Measurements from ENCODE around the gene ISG20L2. TPM values are rescaled to one million over a fixed set of nuclear protein-coding genes. Genes with fewer than 3 reads are reported as not detected.

The ISG20L2 gene
- polyA plus RNA-seq, 1 donor from 2014 or later, result 39.7 TPM

GRCh38 chr1:156682166-156682890, 46.2 kb downstream of the ISG20L2 start:
- no peak overlapping the region for H3K4me3 Mint-ChIP-seq
- no peaks in the 10 kb centered on the region for H3K36me3 Mint-ChIP-seq
- H3K27me3 Mint-ChIP-seq, result peaks cover 52% of the 10 kb centered on the region
- H3K4me1 Mint-ChIP-seq, result peaks cover 10 to 22% (median 11%) of the 10 kb centered on the region in 3 donors
- no peaks in the 10 kb centered on the region for H3K9me3 Mint-ChIP-seq
- H3K27ac Mint-ChIP-seq, result no peak overlapping the region

DNA sequence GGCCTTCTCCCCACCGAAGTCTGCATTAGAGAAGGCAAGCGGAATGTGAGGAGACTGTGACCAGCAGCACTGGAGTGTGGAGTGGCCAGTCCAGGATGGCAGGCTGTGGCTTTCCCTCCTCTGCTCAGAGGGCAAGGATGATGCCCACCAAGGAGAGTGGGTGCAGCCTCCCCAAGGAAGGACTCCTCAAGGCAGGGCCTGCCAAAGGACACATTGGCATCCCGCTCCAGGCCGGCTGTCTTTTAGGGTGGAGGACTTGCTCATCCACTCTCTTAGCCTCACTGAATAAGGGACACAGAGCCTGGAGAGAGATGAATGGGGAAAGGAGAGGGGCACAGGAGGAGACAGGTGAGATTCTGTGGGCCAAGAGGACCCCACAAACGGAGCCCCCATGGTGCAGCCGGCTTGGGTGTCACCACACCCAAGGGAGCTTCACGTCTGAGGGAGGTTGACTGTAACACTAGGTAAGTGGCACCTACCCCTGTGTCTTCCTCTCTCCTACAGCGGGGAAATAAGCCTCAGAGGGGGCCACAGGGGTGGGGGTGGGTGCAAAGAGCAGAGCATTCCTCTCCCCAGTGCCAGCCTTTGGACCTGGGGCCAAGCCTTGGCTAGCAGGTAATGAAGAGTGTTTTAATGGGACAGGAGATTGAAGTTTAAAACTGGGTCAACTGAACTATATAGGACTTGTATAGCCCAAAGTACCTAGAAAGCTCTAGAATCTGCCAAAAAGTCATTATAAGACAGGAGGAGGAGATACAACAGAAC, 47.2 kb downstream of the ISG20L2 start:
- no peaks in the 10 kb centered on the region for H3K9me3 Mint-ChIP-seq
- peak overlapping the region in 1 of 4 donors; percentile 45 for H3K4me3 Mint-ChIP-seq
- no peak overlapping the region for H3K27ac Mint-ChIP-seq
- peaks cover 54% of the 10 kb centered on the region for H3K27me3 Mint-ChIP-seq
- peaks cover 10 to 22% (median 11%) of the 10 kb centered on the region in 3 donors for H3K4me1 Mint-ChIP-seq
- no peaks in the 10 kb centered on the region for H3K36me3 Mint-ChIP-seq

GRCh38 chr1:156680056-156680455, 48.5 kb downstream of the ISG20L2 start:
- Mint-ChIP-seq H3K27ac (no peak overlapping the region), H3K27me3 (peaks cover 58% of the 10 kb centered on the region), H3K4me1 (peaks cover 10 to 22% (median 11%) of the 10 kb centered on the region in 3 donors), H3K4me3 (peak overlapping the region in 1 of 4 donors; percentile 13), H3K36me3 (no peaks in the 10 kb centered on the region), H3K9me3 (no peaks in the 10 kb centered on the region)

DNA sequence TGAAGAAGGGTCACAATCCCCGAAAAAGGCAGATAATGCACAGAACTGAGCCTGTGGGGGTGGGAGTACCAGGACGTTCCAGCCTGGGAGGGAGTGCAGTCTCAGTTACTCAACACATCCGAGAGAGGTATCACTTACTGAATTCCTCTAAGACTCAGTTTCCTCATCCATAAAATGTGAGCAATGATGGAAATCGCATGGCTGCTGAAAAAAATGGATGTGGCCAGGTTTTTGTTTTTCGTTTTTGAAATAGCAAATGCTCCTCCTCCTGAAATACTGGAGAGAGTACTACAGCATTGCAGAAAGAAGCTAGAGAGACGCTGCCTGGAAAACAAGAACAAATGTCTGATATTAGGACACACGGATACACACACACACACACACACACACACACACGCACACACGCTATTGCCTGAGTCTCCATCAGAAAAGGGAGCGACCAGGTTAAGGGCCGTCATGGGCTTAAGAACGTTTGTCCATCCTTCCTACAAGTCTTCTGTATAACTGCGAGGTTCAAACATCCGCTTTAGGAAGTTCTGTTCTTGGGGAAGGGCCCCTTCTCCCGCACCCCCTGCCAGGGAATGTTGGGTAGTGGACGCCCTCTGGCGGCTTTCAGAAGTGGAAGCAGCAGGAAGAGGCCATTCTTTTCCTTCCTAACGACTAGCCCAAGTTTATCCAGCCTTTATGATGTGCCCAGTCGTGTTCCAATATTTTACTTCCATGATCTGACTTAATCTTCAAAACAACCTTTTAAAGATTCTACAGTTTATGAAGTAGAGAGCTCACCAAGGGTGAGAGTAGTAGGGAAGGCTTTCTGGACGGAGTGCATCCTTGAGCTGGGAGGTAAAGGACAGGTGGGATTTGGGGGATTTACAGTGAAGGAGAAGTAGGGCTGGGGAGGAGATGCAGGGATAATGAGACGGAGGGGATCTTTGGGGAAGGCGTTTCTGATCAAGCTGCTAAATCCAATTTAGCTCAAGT, 50.7 kb downstream of the ISG20L2 start:
- H3K27ac Mint-ChIP-seq, result peak overlapping the region in 2 of 3 donors; percentile 87 to 89
- no peaks in the 10 kb centered on the region for H3K9me3 Mint-ChIP-seq
- peaks cover 48% of the 10 kb centered on the region for H3K27me3 Mint-ChIP-seq
- H3K4me1 Mint-ChIP-seq, result peaks cover 4 to 17% (median 11%) of the 10 kb centered on the region in 3 donors
- no peaks in the 10 kb centered on the region for H3K36me3 Mint-ChIP-seq
- peak overlapping the region; percentile 26 to 87 (median 60) for H3K4me3 Mint-ChIP-seq

- Mint-ChIP-seq H3K27ac (peak within 1 kb of the TSS in 2 of 3 donors; percentile 87 to 89), H3K36me3 (peaks cover 4% of the 10 kb centered on the region), H3K9me3 (no peaks in the 10 kb centered on the region), H3K4me3 (peak within 1 kb of the TSS; percentile 26 to 87 (median 60)), H3K27me3 (peaks cover 48% of the 10 kb centered on the region), H3K4me1 (peaks cover 4 to 14% (median 12%) of the 10 kb centered on the region in 3 donors)
These were observed 51.5 kb downstream of the ISG20L2 start, which contains the start of gene NES for GRCh38 chr1:156676820-156677615. NES (minus strand) TSS chr1:156677407; CDS start chr1:156677264, 143 bp downstream.

DNA sequence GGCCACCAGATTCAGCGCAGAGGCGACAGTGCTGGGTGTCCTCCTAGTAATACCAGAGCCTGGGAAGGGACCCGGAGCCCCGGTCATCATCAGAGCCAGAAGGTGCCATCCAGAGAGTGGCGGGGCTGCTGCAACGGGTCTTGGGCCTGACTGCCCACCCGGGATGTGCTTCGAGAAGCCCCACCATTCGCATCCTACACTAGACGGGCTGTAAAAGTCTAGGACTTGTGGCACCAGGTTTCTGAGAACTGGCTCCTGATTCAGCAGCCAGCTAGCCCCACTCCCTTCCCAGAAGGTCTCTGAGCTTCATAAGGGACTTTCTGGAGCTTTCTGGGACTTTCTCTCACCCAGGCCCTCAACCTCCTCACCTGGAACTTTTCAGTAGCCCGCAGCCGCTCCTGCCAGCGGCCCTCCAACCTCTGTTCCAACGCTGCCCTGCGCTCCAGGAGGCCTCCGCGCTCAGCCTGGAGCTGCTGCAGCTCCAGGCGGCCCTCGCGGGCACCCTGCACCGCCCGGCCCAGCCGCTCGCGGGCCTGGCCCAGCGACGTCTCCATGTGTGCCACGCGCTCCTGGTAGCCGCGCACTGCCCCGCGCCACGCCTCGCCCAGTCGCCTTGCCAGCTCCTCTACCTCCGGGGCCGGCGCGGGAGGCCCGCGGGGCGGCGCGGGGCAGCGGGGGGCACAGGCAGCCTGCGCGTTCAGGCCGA, 52.3 kb downstream of the ISG20L2 start:
- Mint-ChIP-seq H3K4me1 (peaks cover 4 to 18% (median 10%) of the 10 kb centered on the region in 3 donors), H3K27ac (no peak overlapping the region), H3K9me3 (no peaks in the 10 kb centered on the region), H3K4me3 (no peak overlapping the region), H3K36me3 (peaks cover 5% of the 10 kb centered on the region), H3K27me3 (peaks cover 47% of the 10 kb centered on the region)

DNA sequence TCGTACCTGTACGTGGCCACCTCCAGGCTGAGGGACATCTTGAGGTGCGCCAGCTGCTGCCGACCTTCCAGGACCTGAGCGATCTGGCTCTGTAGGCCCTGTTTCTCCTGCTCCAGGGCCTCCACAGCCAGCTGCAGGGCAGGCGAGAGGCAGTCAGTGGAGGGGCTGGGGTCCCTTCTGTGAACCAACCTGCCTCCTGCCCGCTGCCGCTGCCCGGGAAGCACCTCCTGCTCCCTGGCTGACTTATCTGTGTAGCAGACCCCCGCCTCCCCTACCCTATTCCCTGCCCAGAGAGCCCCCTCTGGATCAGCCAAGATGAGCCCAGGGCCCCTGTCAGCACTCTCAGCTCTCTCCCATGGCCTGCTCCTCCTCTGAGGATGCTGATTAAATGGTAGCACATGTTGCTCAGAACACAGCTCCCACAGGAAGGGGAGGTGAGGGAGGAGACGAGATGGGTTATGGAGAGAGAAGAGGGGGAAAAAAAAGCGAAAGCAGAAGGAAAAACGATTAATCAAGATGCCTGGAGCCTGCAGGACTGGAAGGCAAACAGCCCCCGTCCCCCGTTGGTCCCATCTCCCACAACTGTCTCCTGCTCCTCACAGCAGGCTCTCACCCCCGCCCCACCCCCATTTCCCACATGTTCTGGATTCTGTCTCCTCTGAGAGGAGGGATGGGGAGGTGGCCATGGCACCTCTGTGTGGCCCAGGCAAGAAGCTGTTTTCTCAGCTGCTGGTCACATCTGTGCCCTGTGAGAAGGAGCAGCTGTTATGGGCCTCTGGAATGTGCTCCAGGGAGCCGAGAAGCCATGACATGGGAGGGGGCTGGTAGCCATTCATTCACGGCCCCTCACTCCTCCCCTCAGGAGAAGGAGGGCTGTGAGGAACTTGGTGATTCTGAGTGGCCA, 53.1 kb downstream of the ISG20L2 start:
- H3K27me3 Mint-ChIP-seq, result peaks cover 45% of the 10 kb centered on the region
- H3K4me3 Mint-ChIP-seq, result peak overlapping the region in 1 of 4 donors; percentile 3
- peaks cover 8% of the 10 kb centered on the region for H3K36me3 Mint-ChIP-seq
- H3K4me1 Mint-ChIP-seq, result peaks cover 4 to 19% (median 10%) of the 10 kb centered on the region in 3 donors
- no peak overlapping the region for H3K27ac Mint-ChIP-seq
- H3K9me3 Mint-ChIP-seq, result no peaks in the 10 kb centered on the region

GRCh38 chr1:156673387-156674121, 55.0 kb downstream of the ISG20L2 start:
- peaks cover 28% of the 10 kb centered on the region for H3K27me3 Mint-ChIP-seq
- H3K4me3 Mint-ChIP-seq, result no peak overlapping the region
- H3K4me1 Mint-ChIP-seq, result peaks cover 4 to 19% (median 10%) of the 10 kb centered on the region in 3 donors
- H3K36me3 Mint-ChIP-seq, result peaks cover 8% of the 10 kb centered on the region
- H3K27ac Mint-ChIP-seq, result no peak overlapping the region
- no peaks in the 10 kb centered on the region for H3K9me3 Mint-ChIP-seq

Other genes with a start within 250 kb of the ISG20L2 start
- gene MEF2D, start 228.0 kb downstream of the ISG20L2 start, polyA plus RNA-seq, result 16.2 TPM
- gene IQGAP3, start 156.2 kb downstream of the ISG20L2 start, polyA plus RNA-seq, result not detected
- 0.38 TPM for gene TTC24, start 149.0 kb downstream of the ISG20L2 start, polyA plus RNA-seq
- 121 TPM for gene NAXE, start 137.0 kb downstream of the ISG20L2 start, polyA plus RNA-seq
- gene GPATCH4, start 127.3 kb downstream of the ISG20L2 start, polyA plus RNA-seq, result 45.5 TPM
- not detected for gene HAPLN2, start 109.4 kb downstream of the ISG20L2 start, polyA plus RNA-seq
- not detected for gene BCAN, start 86.6 kb downstream of the ISG20L2 start, polyA plus RNA-seq
- not detected for gene NES, start 51.4 kb downstream of the ISG20L2 start, polyA plus RNA-seq
- 0.31 TPM for gene CRABP2, start 23.2 kb downstream of the ISG20L2 start, polyA plus RNA-seq
- gene METTL25B, start 297 bp downstream of the ISG20L2 start, polyA plus RNA-seq, result 11.5 TPM
- gene MRPL24, start 12.3 kb upstream of the ISG20L2 start, polyA plus RNA-seq, result 93.7 TPM
- 17.8 TPM for gene HDGF, start 22.9 kb upstream of the ISG20L2 start, polyA plus RNA-seq
- gene PRCC, start 38.8 kb upstream of the ISG20L2 start, polyA plus RNA-seq, result 57.3 TPM
- gene SH2D2A, start 88.1 kb upstream of the ISG20L2 start, polyA plus RNA-seq, result 2.1 TPM
- gene INSRR, start 130.4 kb upstream of the ISG20L2 start, polyA plus RNA-seq, result not detected
- gene NTRK1, start 132.1 kb upstream of the ISG20L2 start, polyA plus RNA-seq, result not detected
- gene PEAR1, start 165.0 kb upstream of the ISG20L2 start, polyA plus RNA-seq, result not detected
- not detected for gene LRRC71, start 191.9 kb upstream of the ISG20L2 start, polyA plus RNA-seq